Duodenal mucosa (tissue), 2 donors: Measurements from ENCODE around the gene SEMA6B.

Experiments used
- H3K27ac ChIP-seq: one replicate; pipeline ENCODE4 v1.7.0; 2013; ENCODE audit warnings: low read depth, low read length
- H3K27me3 ChIP-seq, 2 donors: one replicate each; pipeline ENCODE4 v1.7.0; 2013; ENCODE audit warnings: low read length in 2 of 2, control low read depth in 1 of 2; ENCODE audit not compliant: insufficient read depth in 2 of 2, control insufficient read depth in 1 of 2
- H3K36me3 ChIP-seq, 2 donors: one replicate each; pipeline ENCODE4 v1.7.0; 2013; ENCODE audit warnings: low read length in 2 of 2, control low read depth in 1 of 2; ENCODE audit not compliant: insufficient read depth in 2 of 2, control insufficient read depth in 1 of 2
- H3K4me1 ChIP-seq, 2 donors: one replicate each; pipeline ENCODE4 v1.7.0; 2013; ENCODE audit warnings: low read length in 2 of 2, control low read depth in 1 of 2; ENCODE audit not compliant: insufficient read depth in 2 of 2, control insufficient read depth in 1 of 2
- H3K4me3 ChIP-seq, 2 donors: one replicate each; pipeline ENCODE4 v1.7.0; 2013; ENCODE audit warnings: low read length in 2 of 2, low read depth in 1 of 2
- H3K9ac ChIP-seq, 2 donors: one replicate each; pipeline ENCODE4 v1.7.0; 2013; ENCODE audit warnings: low read length in 2 of 2, low read depth in 1 of 2
- H3K9me3 ChIP-seq, 2 donors: one replicate each; pipeline ENCODE4 v1.7.0; 2013; ENCODE audit warnings: low read length in 2 of 2, control low read depth in 1 of 2; ENCODE audit not compliant: control insufficient read depth in 1 of 2

Gene SEMA6B

DNA sequence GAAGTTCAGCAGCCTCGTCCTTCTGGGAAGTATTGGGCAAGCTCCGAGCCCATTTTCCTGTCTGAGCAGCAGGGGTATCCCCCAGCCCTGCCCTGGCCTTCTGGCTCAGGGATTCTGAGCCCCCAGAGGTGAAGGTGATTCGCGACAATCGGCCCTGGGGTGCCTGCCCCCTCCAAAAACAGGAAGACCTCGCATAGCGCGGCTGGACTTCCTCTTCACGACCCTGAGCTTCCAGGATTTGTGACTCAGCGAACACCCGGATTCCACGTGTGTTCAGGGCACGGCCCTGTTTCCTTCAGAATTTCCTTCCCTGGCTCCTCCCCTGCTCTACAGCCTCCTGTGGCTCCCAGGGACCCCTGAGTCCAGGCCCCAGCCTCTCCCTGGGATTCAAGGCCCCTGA is at the start of gene SEMA6B:
TSS of gene SEMA6B (minus strand) at position 116 of the 400 bp plus-strand sequence. CDS start 1,227 bp downstream, outside the sequence.
- H3K4me1 ChIP-seq, result peaks cover 0 to 3% of the 10 kb centered on the region in 2 donors
- peak within 1 kb of the TSS; percentile 5 for H3K27ac ChIP-seq
- H3K27me3 ChIP-seq, result peaks cover 0 to 5% of the 10 kb centered on the region in 2 donors

GRCh38 chr19:4606921-4607678 is 47.6 kb upstream of the SEMA6B start:
- Histone ChIP-seq H3K36me3 (no peaks in the 10 kb centered on the region), H3K27me3 (peaks cover 5 to 13% of the 10 kb centered on the region in 2 donors), H3K9ac (no peak overlapping the region), H3K4me1 (no peaks in the 10 kb centered on the region), H3K27ac (no peak overlapping the region), H3K4me3 (no peak overlapping the region), H3K9me3 (no peaks in the 10 kb centered on the region)

More for the DNA sequence above, at the start of gene SEMA6B:
- Histone ChIP-seq H3K9me3 (no peaks in the 10 kb centered on the region), H3K4me3 (peak within 1 kb of the TSS; percentile 46 to 59), H3K36me3 (peaks cover 0 to under 1% of the 10 kb centered on the region in 2 donors), H3K9ac (no peak within 1 kb of the TSS)

- Histone ChIP-seq H3K36me3 (no peaks in the 10 kb centered on the region), H3K9ac (no peak overlapping the region), H3K9me3 (no peaks in the 10 kb centered on the region), H3K4me3 (no peak overlapping the region), H3K27ac (no peak overlapping the region), H3K4me1 (no peaks in the 10 kb centered on the region), H3K27me3 (peaks cover 5 to 13% of the 10 kb centered on the region in 2 donors)
These were observed 46.7 kb upstream of the SEMA6B start for GRCh38 chr19:4606181-4606580.

DNA sequence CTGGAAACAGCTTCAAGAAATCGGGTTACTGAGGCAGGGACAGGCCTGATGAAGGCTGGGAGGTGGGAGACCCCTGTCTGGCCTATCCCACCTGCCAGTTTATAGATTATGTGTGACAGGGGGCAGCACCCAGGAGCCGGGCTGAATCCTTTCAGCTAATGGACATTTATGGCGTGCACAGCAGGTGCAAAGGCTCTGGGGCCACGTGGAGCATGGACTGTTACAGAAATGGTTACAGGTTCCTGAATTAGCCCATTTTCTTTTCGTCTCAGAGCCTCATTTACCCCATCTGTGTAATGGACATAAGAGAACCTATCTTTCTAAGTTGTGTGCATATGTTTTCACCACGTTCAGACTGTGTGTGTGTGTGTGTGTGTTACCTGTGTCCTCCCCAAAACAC is 45.4 kb upstream of the SEMA6B start:
- Histone ChIP-seq H3K9ac (no peak overlapping the region), H3K27ac (no peak overlapping the region), H3K9me3 (no peaks in the 10 kb centered on the region), H3K4me3 (no peak overlapping the region), H3K36me3 (no peaks in the 10 kb centered on the region), H3K27me3 (peaks cover 5 to 15% of the 10 kb centered on the region in 2 donors), H3K4me1 (no peaks in the 10 kb centered on the region)

DNA sequence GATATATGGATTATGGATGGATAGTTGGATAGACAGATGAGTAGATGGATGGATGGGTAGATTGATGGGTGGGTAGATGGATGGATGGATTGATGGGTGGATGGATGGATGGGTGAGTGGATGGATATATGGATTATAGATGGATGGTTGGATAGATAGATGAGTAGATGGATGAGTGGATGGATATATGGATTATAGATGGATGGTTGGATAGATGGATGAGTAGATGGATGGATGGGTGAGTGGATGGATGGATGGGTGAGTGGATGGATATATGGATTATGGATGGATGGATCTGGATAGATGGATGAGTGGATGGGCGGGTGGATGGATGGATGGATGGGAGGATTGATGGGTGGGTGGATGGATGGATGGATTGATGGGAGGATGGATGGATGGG is 43.4 kb upstream of the SEMA6B start:
- no peak overlapping the region for H3K9ac ChIP-seq
- H3K27me3 ChIP-seq, result peaks cover 10 to 24% of the 10 kb centered on the region in 2 donors
- no peaks in the 10 kb centered on the region for H3K9me3 ChIP-seq
- no peaks in the 10 kb centered on the region for H3K36me3 ChIP-seq
- H3K4me1 ChIP-seq, result no peaks in the 10 kb centered on the region
- no peak overlapping the region for H3K27ac ChIP-seq
- no peak overlapping the region for H3K4me3 ChIP-seq

GRCh38 chr19:4602173-4602788 is 42.8 kb upstream of the SEMA6B start:
- no peak overlapping the region for H3K9ac ChIP-seq
- H3K36me3 ChIP-seq, result no peaks in the 10 kb centered on the region
- no peaks in the 10 kb centered on the region for H3K9me3 ChIP-seq
- peaks cover 12 to 24% of the 10 kb centered on the region in 2 donors for H3K27me3 ChIP-seq
- H3K4me1 ChIP-seq, result no peaks in the 10 kb centered on the region
- H3K4me3 ChIP-seq, result no peak overlapping the region
- H3K27ac ChIP-seq, result no peak overlapping the region

GRCh38 chr19:4600893-4601292 is 41.4 kb upstream of the SEMA6B start:
- Histone ChIP-seq H3K27me3 (peaks cover 12 to 19% of the 10 kb centered on the region in 2 donors), H3K4me1 (no peaks in the 10 kb centered on the region), H3K27ac (no peak overlapping the region), H3K4me3 (no peak overlapping the region), H3K36me3 (no peaks in the 10 kb centered on the region), H3K9me3 (no peaks in the 10 kb centered on the region), H3K9ac (no peak overlapping the region)

- no peak overlapping the region for H3K9ac ChIP-seq
- H3K9me3 ChIP-seq, result no peaks in the 10 kb centered on the region
- H3K4me3 ChIP-seq, result no peak overlapping the region
- H3K36me3 ChIP-seq, result no peaks in the 10 kb centered on the region
- peaks cover 12 to 19% of the 10 kb centered on the region in 2 donors for H3K27me3 ChIP-seq
- no peak overlapping the region for H3K27ac ChIP-seq
- no peaks in the 10 kb centered on the region for H3K4me1 ChIP-seq
These were observed 40.6 kb upstream of the SEMA6B start for GRCh38 chr19:4600082-4600481.

DNA sequence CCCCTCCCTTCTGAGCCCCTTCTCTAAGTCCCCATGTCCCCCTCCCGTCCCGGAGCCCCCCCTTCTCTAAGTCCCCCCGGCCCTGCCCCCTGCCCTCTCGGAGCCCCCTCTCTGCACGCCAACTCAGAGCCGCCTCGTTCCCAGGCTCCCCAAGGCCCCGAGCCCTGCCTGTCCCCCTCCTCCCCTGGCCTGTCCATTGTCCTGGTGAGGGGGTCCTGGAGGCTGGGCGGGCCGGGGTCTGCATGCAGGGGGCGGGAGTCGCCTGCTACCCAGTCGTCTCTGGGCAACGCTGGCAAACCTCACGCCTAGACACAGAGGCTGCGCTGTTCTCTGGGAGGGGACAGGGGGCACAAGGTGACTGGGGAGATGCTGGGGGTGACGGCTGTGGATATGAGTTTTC is 39.2 kb upstream of the SEMA6B start:
- H3K4me3 ChIP-seq, result no peak overlapping the region
- no peak overlapping the region for H3K9ac ChIP-seq
- H3K36me3 ChIP-seq, result no peaks in the 10 kb centered on the region
- H3K27ac ChIP-seq, result no peak overlapping the region
- peaks cover 12 to 22% of the 10 kb centered on the region in 2 donors for H3K27me3 ChIP-seq
- H3K9me3 ChIP-seq, result no peaks in the 10 kb centered on the region
- no peaks in the 10 kb centered on the region for H3K4me1 ChIP-seq

DNA sequence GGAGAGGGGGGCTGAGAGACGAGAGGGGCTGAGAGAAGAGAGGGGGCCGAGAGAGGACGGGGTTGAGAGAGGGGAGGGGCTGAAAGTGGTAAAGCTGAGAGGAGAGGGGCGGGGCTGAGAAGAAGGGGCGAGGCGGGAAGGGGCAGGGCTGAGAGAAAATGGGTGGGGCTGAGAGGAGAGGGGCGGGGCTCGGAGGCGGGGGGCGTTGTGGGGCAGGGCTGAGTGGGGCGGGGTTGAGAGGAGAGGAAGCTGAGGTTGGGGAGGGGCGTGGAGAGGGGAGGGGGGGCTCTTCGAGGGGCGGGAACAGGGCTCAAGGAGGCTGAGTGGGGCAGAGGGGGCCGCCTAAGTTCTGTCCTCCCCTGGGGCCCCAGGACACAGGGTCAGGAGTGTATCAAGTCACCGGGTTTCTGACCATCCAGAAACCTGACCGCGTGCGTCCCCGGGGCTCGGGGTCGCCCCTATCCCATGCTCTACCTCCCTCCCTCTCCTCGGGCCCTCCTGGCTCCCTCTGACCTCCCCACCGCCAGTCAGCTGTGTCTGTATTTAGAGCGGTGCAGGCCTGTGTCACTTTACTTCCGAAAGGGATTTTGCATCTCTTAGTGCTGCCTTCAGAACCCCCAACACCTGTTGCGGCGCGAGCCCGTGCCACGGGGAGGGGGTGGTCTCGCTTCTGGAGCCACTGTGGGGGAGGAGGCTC is 38.6 kb upstream of the SEMA6B start:
- Histone ChIP-seq H3K4me3 (no peak overlapping the region), H3K27ac (no peak overlapping the region), H3K9me3 (no peaks in the 10 kb centered on the region), H3K9ac (no peak overlapping the region), H3K36me3 (no peaks in the 10 kb centered on the region), H3K4me1 (no peaks in the 10 kb centered on the region), H3K27me3 (peaks cover 12 to 22% of the 10 kb centered on the region in 2 donors)
